Endothelial cell of umbilical vein (primary cell): Measurements from ENCODE around the gene RNF157. TPM values are rescaled to one million over a fixed set of nuclear protein-coding genes. Genes with fewer than 3 reads are reported as not detected.

Experiments
- BruUV-seq: library from RNA; stranded (reverse); fragments of 400-500 nt; replicated peaks from 2 replicates; lab custom pipeline; 2021; lab: Mats Ljungman, UMichigan
- CTCF ChIA-PET: fragments of 300-600, 350-600 bp; sonication (Branson Sonifier 250); formaldehyde crosslinking; loops from one replicate; lab custom pipeline; 2021; ENCODE audit warnings: antibody characterized with exemption, inconsistent platforms; lab: Charles Lee
- POLR2A ChIA-PET: fragments of 300-600, 350-600 bp; sonication (Branson Sonifier 250); formaldehyde crosslinking; loops from one replicate; lab custom pipeline; 2021; ENCODE audit warnings: antibody characterized with exemption, inconsistent platforms; lab: Charles Lee
- DNase-seq: peaks from one replicate; pipeline ENCODE4 v3.0.0-alpha.2; 2011; ENCODE audit warnings: low read depth, low spot score
- FAIRE-seq: peaks from 2 replicates; lab custom pipeline; 2011; peaks lifted over from hg19 to GRCh38; lab: Jason Lieb, UNC
- H2AFZ ChIP-seq: 2 replicates; pipeline ENCODE4 v1.6.0; 2012; ENCODE audit warnings: low read depth, low read length, control low read depth, inconsistent platforms
- H3K27ac ChIP-seq: 2 replicates; pipeline ENCODE4 v1.5.1; 2011; ENCODE audit warnings: low read depth, mild to moderate bottlenecking, control low read depth, low read length, moderate library complexity; ENCODE audit not compliant: insufficient read depth
- H3K27me3 ChIP-seq, 2 experiments: 2 replicates each; pipeline versions ENCODE4 v1.6.0 to v1.6.1; 2011; ENCODE audit warnings: low read length in 2 of 2, mixed read lengths in 1 of 2; ENCODE audit not compliant: control insufficient read depth in 2 of 2, insufficient read depth in 2 of 2
- H3K36me3 ChIP-seq, 2 experiments: 2 replicates in 1 of 2; 3 replicates in 1 of 2; pipeline ENCODE4 v1.5.1; 2011; ENCODE audit warnings: low read length in 2 of 2, mild to moderate bottlenecking in 1 of 2, moderate library complexity in 1 of 2; ENCODE audit not compliant: control insufficient read depth in 2 of 2, insufficient read depth in 2 of 2; ENCODE audit errors: extremely low read depth in 1 of 2
- H3K4me1 ChIP-seq: 3 replicates; pipeline ENCODE4 v1.5.1; 2011; ENCODE audit warnings: mild to moderate bottlenecking, low read length; ENCODE audit not compliant: control insufficient read depth, insufficient read depth; ENCODE audit errors: extremely low read depth
- H3K4me2 ChIP-seq: 2 replicates; pipeline ENCODE4 v1.6.1; 2011; ENCODE audit warnings: low read length, control low read depth, mixed read lengths; ENCODE audit not compliant: insufficient read depth
- H3K4me3 ChIP-seq, 3 experiments: fragments of 200-600 bp in 1 of 3; sonication (generic), shearing (Covaris generic) in 1 of 3; replicated peaks in 1 of 3; 2 replicates each; pipeline ENCODE4 v1.5.1; 2011 to 2016; ENCODE audit warnings: control low read depth in 3 of 3, low read length in 3 of 3, mild to moderate bottlenecking in 2 of 3, inconsistent platforms in 1 of 3, low read depth in 1 of 3, moderate library complexity in 1 of 3; ENCODE audit not compliant: insufficient read depth in 1 of 3
- H3K79me2 ChIP-seq: 2 replicates; pipeline ENCODE4 v1.6.0; 2012; ENCODE audit warnings: low read length, inconsistent platforms; ENCODE audit not compliant: control insufficient read depth, insufficient read depth
- H3K9ac ChIP-seq: replicated peaks from 2 replicates; pipeline ENCODE3; 2011; ENCODE audit warnings: low read length, control low read depth; ENCODE audit not compliant: insufficient read depth; ENCODE audit errors: extremely low read depth
- H3K9me1 ChIP-seq: replicated peaks from 3 replicates; pipeline ENCODE4 v1.6.0; 2011; ENCODE audit warnings: mild to moderate bottlenecking, low read length; ENCODE audit not compliant: control insufficient read depth, insufficient read depth; ENCODE audit errors: extremely low read depth
- H3K9me3 ChIP-seq: replicated peaks from 2 replicates; pipeline ENCODE4 v1.5.1; 2012; ENCODE audit warnings: low read length, inconsistent platforms; ENCODE audit not compliant: control insufficient read depth, insufficient read depth
- H4K20me1 ChIP-seq: replicated peaks from 2 replicates; pipeline ENCODE3; 2011; ENCODE audit warnings: mild to moderate bottlenecking, low read length; ENCODE audit not compliant: control insufficient read depth, insufficient read depth; ENCODE audit errors: extremely low read depth
- CTCF ChIP-seq, 2 donors: IDR thresholded peaks; 1 replicate in 1 of 2; 2 replicates in 1 of 2; pipeline ENCODE4 v1.5.1; 2011; ENCODE audit warnings: low read length in 2 of 2, mild to moderate bottlenecking in 2 of 2, moderate library complexity in 2 of 2, control low read depth in 1 of 2, inconsistent platforms in 1 of 2, low read depth in 1 of 2; ENCODE audit not compliant: insufficient read depth in 1 of 2; ENCODE audit errors: extremely low read depth in 1 of 2
- EZH2 ChIP-seq: IDR thresholded peaks from 2 replicates; pipeline ENCODE4 v1.6.1; 2012; ENCODE audit warnings: borderline replicate concordance, low read depth, mild to moderate bottlenecking, moderate library complexity, low read length, inconsistent platforms; ENCODE audit not compliant: severe bottlenecking
- FOS ChIP-seq: IDR thresholded peaks from 2 replicates; pipeline ENCODE4 v1.6.1; 2011; ENCODE audit warnings: mild to moderate bottlenecking, low read length, moderate library complexity, borderline replicate concordance; ENCODE audit not compliant: insufficient read depth
- GATA2 ChIP-seq: IDR thresholded peaks from 2 replicates; pipeline ENCODE4 v1.7.0; 2011; ENCODE audit warnings: low read depth, mild to moderate bottlenecking, moderate library complexity, mixed read lengths, low read length; ENCODE audit not compliant: insufficient read length, insufficient read depth
- JUN ChIP-seq: IDR thresholded peaks from 2 replicates; pipeline ENCODE4 v1.6.1; 2011; ENCODE audit warnings: borderline replicate concordance, low read depth; ENCODE audit not compliant: insufficient read length, insufficient read depth
- MAX ChIP-seq: IDR thresholded peaks from 2 replicates; pipeline ENCODE4 v1.6.1; 2011; ENCODE audit not compliant: insufficient read depth, insufficient read length
- MYC ChIP-seq: IDR thresholded peaks from one replicate; pipeline ENCODE4 v1.6.1; 2011; ENCODE audit warnings: mild to moderate bottlenecking, low read depth, low read length
- POLR2A ChIP-seq: IDR thresholded peaks from 2 replicates; pipeline ENCODE4 v1.6.1; 2012; ENCODE audit warnings: low read depth, mild to moderate bottlenecking, control low read depth, low read length
- POLR2AphosphoS5 ChIP-seq: IDR thresholded peaks from 2 replicates; pipeline ENCODE4 v1.6.1; 2012; ENCODE audit warnings: low read depth, mild to moderate bottlenecking, control low read depth, low read length, moderate library complexity; ENCODE audit not compliant: insufficient read depth
- dilution Hi-C: fragments of 300-500 bp; cut with MboI; formaldehyde crosslinking; loops from one replicate; pipeline ENCODE4 v1.15.0; 2019; ENCODE audit warnings: low sequenced_read_pairs; ENCODE audit not compliant: extremely low pct_ligation_motif_present
- intact Hi-C: fragments of 100-400 bp; cut with micrococcal nuclease; formaldehyde crosslinking; loops from one replicate; pipeline ENCODE4 v1.10.0; 2022
- polyA plus RNA-seq, 4 experiments: library from polyadenylated mRNA; depleted of rRNA in 3 of 4; stranded (reverse) in 3 of 4; unstranded in 1 of 4; fragments of >200 nt; gene quantifications; 2 replicates each; pipeline versions ENCODE4 v1.2.1 to v1.2.3, GENCODE V29; 2011 to 2012; ENCODE audit warnings: missing spikeins in 1 of 4
- total RNA-seq: library from RNA; stranded (reverse); gene quantifications from 2 replicates; pipeline ENCODE4 v1.2.3, GENCODE V29; 2021

RNF157 gene
- total and polyA plus RNA-seq, 2 donors (not counting 3 experiments of a cell fraction or from before 2014, with no cell fraction given), result 0.07 to 0.86 TPM

- Histone ChIP-seq H3K27ac (no peak overlapping the region), H3K4me3 (no peak overlapping the region), H2AFZ (no peak overlapping the region), H3K9me3 (no peaks in the 10 kb centered on the region), H3K36me3 (no peaks in the 10 kb centered on the region), H3K9ac (no peak overlapping the region), H3K4me1 (no peaks in the 10 kb centered on the region), H4K20me1 (no peaks in the 10 kb centered on the region), H3K79me2 (no peaks in the 10 kb centered on the region), H3K4me2 (no peak overlapping the region), H3K9me1 (no peaks in the 10 kb centered on the region), H3K27me3 (peaks cover 30 to 37% of the 10 kb centered on the region in 2 experiments)
- no TSS peak for BruUV-seq
- POLR2A ChIA-PET, result no interaction called here
- intact Hi-C loops, result no loop called here
- dilution Hi-C loops, result no loop called here
- CTCF ChIA-PET, result interaction anchor here (1.3 kb wide), 1 partner anchor 45 kb away, joined by 3 read pairs; no protein-coding TSS in a partner anchor
- TF ChIP-seq POLR2AphosphoS5 (no peak), EZH2 (no peak), POLR2A (no peak), FOS (no peak), JUN (no peak), GATA2 (no peak), MAX (no peak), CTCF (IDR thresholded peaks at IDR 0.05; ENCODE audit: extremely low read depth in 1 of 2, insufficient read depth in 1 of 2, low read depth in 1 of 2, low read length in 2 of 2) (no peak), MYC (no peak)
- DNase-seq, result no peak
- FAIRE-seq, result no peak
Measured at GRCh38 chr17:76234354-76234679, 6.0 kb downstream of the RNF157 start.
